Femur (tissue), 1 donor: ENCODE measurements around the gene EIPR1.
A peak's percentile ranks its signal among the peaks of the same experiment; 100 is the strongest.
"Not testable (repeated sequence)": the region's sequence is repeated elsewhere in the genome, so short reads cannot be mapped to it uniquely, and the experiment has no call there.

Experiments used
- DNase-seq: peaks from one replicate; pipeline ENCODE4 v3.0.0-alpha.2; 2017

Gene EIPR1

DNA sequence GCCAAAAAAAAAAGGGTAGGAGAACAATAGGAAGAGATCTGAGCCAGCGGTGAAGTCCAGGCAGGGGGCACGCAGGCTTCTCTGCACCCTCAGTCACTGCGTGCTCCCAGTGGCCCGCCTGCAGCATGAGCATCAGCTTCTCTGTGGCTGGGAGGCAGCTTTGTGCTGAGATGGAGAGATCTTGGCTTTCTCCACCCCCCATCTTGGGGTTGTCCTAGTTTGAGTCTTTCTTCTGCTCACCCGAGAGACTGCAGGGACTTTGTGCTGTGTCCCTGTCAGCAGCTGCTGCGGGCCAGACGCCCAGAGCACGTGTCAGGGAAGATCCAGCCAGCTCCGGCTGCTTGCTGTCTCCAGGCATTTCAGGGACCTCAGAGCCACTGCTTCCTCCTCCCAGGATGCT lies 22.2 kb upstream of the EIPR1 start:
- peak; percentile 70 for DNase-seq

DNA sequence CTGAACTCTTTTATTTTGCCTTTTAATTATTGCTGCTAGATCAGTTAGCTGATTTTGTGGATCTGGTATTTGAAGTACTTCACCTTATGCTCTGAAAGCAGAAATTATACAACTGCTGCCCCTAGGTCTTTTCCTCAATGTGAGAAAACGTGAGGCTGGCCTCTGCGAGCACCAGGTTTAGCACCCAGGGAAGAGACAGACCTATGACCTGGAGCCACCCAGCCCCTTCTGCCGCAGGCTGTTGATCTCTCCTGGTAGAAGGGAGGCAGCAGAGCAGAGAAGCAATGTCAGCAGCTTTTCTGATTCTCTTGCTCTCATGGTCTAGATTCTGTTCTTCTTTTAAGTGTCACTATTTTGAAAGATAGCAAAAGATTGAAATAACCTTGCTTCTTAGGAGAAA lies 21.8 kb upstream of the EIPR1 start:
- no peak for DNase-seq

DNA sequence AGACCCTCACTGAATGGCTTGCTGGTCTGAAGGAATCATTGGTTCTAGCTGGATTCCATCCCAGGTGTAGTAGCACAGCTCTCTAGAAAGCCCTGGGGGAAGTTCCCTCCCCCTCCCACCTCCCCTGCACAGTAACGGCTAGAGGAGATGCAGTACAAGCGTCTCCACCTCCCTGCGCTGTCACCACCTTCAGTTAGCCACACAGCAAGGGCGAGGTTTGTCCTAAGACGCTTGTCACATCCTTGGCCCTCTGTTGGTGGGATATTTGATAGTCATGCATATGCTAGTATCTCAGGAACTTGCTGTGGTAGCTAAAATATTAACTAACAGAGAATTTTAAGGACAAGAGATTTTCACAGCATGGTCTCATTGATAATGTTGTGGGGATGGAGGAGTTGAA lies 21.2 kb upstream of the EIPR1 start:
- DNase-seq, result no peak

DNA sequence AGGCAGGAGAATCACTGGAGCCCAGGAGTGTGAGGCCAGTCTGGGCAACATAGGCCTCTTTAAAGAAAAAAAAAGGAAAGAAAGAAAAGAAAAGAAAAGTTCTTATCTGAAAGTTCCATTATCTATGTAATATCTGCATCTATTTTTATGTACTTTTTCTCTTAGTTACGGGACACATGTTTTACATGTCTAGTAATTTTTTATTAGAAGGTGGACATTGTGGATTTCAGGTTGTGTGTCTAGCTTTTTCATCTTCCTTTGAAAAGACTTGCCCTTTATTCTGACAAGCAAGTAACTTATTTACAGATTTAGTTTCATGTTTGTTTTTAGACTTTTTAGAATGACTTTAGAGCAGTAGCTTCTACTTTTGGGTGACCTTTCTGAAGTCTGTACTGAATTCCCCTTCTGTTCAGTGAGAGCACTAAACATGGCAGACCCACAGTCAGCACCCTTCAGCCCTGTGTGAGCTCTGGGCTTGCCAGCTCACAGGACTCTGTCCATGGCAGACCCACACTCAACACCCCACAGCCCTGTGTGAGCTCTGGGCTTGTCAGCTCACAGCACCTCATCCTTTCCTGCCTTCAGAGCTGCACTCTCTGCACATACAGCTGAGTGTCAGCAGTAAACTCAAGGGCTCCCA lies 19.4 kb upstream of the EIPR1 start:
- DNase-seq, result no peak

DNA sequence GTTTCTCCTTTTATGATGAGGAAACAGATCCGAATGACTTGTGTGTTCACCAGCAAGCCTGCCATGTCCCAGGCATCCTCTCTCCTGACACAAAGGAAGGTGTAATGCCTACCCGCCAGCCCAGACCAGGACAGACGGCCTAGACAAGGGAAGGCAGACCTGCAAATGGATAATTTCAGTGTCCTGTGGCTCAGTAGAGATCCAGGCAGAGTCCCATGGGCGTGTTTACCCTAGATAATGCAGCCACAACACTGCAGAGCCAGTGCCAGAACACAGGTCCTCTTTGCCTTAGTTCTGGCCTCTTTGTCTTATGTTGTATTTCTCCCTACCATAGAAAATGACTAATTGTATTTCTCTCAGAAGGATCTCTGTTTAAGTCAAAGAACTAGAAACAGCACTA lies 14.6 kb upstream of the EIPR1 start:
- no peak for DNase-seq

DNA sequence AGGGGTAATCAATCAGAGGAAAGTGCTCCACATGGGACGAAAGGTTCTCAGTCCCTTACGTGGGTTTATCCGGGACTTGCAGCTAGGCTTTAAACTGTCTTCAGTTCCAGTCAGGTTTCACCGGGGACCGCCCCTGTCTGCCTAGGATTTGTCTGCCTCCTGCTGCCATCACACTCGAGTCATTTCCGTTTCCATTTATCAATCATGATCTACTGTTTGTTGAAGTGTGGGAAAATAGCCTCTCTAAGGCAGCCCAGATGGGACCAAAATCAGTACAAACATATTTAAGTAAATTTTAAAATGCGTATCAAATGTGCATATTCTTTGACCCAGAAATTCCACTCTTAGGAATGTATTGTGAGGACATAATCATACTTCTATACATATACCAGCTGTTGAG lies 12.4 kb upstream of the EIPR1 start:
- no peak for DNase-seq

DNA sequence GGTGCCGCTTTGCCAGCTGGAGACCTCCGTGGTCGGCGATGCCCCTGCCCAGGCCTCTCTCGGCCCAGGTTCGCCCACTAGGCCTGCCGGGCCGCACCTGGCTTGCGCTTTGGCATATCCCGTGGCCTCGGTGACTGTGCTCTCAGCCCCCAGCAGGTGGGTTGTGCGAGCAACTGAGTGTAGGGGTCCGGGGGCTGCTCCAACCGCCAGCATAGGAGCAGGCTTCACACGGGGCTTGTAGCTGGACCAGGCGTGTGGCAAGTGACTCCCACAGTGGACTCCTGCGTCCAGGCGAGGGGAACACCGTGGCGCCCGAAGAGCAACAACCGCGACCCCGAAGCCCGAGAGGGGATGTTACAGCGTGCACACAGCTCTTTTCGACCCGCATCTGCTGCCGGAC lies 11.6 kb upstream of the EIPR1 start:
- DNase-seq, result no peak

DNA sequence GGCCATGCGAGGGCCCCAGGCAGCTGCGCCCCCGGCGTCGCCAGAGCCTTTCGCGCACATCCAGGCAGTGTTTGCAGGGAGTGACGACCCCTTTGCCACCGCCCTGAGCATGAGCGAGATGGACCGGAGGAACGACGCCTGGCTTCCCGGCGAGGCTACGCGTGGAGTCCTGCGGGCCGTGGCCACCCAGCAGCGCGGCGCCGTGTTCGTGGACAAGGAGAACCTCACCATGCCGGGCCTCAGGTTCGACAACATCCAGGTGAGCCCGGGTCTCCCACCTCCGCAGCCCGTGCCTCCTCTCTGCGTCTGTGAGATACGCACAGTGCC lies 10.8 kb upstream of the EIPR1 start:
- DNase-seq, result no peak

DNA sequence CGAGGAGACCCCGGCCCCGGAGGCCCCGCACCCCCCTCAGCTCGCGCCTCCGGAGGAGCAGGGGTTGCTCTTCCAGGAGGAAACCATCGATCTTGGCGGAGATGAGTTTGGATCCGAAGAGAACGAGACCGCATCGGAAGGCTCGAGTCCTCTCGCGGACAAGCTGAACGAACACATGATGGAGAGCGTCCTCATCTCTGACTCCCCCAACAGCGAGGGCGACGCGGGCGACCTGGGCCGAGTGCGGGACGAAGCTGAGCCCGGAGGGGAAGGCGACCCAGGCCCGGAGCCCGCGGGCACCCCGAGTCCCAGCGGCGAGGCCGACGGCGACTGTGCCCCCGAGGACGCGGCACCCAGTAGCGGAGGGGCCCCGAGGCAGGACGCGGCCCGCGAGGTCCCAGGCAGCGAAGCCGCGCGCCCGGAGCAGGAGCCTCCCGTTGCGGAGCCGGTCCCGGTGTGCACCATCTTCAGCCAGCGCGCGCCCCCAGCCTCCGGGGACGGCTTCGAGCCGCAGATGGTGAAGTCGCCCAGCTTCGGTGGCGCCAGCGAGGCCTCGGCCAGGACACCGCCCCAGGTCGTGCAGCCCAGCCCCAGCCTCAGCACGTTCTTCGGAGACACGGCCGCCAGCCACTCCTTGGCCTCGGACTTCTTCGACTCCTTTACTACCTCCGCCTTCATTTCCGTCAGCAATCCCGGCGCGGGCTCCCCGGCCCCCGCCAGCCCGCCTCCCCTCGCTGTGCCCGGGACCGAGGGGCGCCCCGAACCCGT lies 10.2 kb upstream of the EIPR1 start:
- no peak for DNase-seq

DNA sequence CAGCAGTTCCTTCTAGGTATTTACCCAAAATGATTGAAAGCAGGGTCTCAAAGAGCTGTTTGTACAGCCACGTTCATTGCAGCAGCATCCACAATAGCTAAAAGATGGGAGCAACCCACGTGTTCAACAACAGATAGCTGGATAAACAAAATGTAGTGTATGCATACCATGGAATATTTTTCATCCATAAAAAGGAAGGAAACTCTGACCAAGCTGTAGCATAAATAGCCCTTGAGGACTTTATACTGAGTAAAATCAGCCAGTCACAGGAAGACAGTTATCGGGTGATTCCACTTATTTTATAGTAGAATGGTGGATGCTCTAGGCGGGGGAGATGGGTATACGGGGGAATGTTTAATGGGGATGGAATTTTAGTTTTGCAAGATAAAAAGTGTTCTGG lies 9.4 kb upstream of the EIPR1 start:
- DNase-seq, result no peak

DNA sequence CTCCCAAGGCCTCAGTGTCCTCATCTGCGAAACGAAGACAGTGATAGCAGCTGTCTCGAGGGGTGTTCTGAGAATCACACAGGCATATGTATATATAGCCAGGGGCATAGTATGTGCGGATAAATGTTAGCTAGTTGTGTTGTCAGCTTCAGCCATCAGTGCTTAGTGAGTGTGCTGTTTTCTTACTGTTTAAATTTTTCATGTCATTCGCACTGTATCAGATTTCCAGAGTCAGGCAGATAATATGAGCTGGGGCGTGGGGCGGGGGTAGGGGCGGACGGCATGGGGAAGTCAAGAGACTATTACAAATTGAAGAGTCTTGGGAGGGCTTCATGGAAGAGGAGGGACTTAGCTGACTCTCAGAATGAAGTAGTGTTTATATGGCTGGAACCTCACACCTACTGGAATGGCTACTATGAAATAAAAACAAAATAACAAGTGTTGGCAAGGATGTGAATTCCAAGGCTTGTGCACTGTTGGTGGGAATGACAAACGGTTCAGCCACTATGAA lies 8.9 kb upstream of the EIPR1 start:
- DNase-seq, result no peak

DNA sequence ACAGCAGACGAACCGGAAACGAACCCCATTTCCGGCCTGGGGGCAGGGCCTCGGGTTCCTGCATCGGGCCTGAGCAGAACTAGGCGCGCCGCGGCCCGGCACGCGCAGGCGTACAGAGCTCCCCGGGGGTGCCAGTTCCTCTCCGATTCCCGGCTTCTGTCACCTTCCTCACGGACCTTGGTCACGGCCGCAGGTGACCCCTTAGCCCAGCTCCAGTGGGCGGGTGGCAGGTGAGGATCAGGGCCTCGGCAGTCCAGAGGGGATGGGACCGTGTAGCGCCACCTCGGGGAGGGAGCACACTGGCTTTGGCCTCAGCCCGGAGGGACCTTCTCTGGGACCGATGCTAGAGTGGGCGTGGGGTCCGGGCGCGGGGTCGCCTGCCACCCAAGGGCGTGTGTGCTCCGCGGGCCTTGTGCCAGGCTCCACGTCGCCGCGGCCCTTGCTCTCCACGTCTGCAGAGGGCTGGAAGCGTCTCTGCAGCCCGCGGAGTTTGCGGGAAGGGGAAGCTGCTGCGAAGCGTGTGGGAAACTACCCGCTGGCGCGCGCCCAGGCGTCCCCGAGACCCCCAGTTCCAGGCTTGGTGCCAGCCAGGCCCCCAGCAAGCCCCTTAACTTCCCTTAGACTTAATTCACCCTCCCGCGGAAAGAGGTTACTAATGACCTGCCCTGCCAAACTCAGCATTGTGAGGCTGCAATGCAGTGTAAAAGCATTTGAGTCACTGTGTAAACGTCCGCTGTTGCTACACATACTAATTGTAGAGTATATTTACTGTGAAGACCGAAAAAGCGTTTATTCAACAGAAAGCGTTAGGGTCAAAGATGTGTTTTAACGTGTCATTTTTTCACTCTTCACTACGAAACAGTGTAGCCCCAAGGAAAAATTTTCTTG lies 2.3 kb upstream of the EIPR1 start, which contains the start of gene TRAPPC12:
Gene TRAPPC12, plus strand, starts transcription at position 48 of the 888 bp plus-strand sequence. CDS start 7,930 bp downstream, outside the sequence.
- DNase-seq, result peak; percentile 94

DNA sequence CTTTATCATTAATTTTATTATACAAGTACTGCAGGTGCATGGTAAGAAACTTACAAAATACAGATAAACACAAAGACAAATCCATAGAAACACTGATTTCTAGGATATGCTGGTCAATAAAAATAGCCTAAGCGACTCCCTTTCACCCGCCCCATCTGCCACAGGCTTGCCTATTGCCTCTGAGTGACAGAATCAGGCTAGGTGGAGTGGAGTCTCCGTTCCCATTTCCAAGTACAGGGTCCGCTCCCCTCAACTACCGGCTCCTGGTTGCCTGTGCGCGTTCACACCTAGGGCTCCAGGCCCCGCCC lies 1.7 kb upstream of the EIPR1 start:
- DNase-seq, result no peak

DNA sequence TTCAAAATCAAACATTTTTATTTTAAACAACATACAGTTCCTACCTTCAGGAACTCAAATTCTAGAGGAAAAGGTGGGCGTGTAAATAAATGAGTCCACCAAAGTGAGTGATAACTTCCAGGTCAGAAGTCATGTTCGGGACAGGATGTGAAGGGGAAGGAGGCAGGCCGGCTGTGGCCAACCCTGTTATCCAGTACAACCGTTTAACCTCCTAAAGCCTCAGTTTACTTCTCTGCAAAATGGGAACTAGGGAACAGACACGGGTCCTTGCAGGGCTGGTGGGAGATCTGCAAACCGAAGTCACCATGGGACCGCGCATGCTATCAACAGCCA lies 373 bp downstream of the EIPR1 start:
- no peak for DNase-seq

DNA sequence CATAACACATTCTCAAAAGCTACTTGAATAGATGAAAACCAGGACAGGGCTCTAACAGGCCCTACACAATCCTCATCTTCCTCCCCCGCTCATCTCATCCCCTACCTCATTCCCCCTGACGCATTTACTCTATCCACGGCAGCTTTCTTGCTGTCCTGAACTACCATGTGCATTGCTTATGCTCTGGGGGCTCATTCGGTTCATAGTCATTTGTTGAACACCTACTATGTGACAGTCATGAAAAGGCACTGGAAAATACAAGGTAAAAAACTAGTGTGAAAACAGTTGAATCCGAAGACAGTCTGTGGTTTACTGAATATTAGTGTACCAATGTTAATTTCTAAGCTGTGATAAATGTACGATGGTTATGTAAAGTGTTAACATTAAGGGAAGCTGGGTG lies 797 bp downstream of the EIPR1 start:
- DNase-seq, result no peak

DNA sequence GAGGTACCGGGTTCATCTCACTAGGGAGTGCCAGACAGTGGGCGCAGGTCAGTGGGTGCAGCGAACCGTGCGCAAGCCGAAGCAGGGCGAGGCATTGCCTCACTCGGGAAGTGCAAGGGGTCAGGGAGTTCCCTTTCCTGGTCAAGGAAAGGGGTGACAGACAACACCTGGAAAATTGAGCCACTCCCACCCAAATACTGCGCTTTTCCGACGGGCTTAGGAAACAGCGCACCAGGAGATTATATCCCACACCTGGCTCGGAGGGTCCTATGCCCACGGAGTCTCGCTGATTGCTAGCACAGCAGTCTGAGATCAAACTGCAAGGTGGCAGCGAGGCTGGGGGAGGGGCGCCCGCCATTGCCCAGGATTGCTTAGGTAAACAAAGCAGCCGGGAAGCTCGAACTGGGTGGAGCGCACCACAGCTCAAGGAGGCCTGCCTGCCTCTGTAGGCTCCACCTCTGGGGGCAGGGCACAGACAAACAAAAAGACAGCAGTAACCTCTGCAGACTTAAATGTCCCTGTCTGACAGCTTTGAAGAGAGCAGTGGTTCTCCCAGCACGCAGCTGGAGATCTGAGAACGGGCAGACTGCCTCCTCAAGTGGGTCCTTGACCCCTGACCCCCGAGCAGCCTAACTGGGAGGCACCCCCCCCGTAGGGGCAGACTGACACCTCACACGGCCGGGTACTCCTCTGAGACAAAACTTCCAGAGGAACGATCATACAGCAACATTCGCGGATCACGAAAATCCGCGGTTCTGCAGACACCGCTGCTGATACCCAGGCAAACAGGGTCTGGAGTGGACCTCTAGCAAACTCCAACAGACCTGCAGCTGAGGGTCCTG lies 8.1 kb downstream of the EIPR1 start:
- DNase-seq, result not testable (repeated sequence)

DNA sequence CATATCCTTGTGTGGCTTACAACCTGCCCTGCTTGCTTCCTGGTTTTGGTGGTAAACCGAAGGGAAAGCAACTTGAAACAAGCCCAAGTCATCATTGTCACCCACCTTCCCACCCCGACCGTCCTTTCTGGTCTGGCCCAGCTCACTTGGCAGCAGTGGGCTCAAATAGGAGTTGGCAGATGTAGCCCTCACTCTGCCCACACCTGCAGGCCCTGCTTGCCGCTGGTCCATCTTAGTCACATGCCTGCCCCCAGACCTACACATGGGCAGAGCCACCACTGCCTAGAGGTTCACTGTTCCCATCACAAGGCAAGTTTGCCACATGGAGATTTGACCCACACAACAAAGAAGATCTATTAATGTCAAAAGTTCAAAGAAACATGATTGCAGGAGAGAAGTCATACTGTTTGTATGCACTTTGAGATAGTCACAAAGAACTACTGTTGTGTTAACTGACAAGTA lies 9.3 kb downstream of the EIPR1 start:
- DNase-seq, result no peak

DNA sequence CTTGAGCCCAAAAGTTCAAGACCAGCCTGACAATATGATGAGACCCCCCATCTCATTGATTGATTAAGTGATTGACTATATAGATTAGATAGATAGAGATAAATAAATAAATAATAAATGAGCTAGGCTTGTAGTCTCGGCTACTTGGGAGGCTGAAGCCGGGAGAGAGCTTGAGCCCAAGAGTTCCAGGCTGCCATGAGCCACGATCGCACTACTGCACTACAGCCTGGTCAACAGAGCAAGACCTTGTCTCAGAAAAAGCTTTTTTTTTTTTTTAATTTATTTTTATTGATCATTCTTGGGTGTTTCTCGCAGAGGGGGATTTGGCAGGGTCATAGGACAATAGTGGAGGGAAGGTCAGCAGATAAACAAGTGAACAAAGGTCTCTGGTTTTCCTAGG lies 12.4 kb downstream of the EIPR1 start:
- no peak for DNase-seq

DNA sequence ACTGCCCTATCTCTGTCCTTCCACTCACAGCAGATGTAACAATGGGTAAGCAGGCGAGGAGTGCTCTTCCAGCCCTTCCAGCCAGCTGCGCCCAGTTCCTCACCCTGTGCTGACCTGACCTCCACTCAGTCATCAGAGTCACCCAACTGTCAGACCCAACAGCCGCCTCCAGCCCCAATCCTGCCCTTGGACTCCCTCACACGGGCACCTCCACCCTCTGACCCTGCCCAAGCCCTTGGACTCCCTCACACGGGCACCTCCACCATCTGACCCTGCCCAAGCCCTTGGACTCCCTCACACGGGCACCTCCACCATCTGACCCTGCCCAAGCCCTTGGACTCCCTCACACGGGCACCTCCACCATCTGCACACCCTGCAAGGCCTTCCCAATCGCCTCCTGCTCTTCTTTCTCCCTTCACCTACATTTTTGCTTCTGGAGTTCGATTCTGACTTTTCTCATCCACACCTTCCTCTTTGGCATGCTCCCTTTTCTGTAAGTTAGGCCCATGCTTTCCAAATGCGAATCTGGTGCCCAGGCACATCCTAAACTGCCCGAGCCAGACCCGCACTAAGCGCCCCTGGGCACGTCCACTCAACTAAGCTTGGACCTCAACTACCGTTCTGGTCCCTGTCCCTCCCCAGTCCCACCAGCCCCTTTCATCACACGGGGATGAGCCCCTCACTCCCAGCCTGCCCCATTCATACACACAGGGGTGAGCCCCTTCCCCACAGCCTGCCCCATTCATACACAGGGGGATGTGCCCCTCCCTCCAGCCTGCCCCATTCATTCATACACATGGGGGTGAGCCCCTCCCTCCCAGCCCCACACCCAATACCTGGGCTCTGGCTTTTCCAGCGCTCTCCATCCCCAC lies 15.9 kb downstream of the EIPR1 start:
- no peak for DNase-seq

DNA sequence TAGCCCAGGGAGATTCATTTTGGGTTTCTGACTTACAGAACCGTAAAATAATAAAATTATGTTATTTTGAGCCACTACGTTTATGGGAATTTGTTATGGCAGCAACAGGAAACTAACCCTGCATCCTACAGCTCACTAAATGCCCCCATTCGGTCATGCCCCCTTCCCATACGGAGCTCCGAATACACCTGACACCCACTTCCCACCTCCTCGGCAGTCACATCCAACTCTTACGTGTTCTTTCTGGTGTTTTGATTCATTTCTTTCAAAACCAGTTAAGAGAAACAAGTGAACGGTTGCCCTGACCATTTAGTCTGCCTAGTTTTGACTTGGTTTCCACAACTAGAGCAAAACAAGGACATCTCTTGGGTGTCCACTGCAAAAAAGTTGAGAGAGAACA lies 19.7 kb downstream of the EIPR1 start:
- DNase-seq, result no peak

DNA sequence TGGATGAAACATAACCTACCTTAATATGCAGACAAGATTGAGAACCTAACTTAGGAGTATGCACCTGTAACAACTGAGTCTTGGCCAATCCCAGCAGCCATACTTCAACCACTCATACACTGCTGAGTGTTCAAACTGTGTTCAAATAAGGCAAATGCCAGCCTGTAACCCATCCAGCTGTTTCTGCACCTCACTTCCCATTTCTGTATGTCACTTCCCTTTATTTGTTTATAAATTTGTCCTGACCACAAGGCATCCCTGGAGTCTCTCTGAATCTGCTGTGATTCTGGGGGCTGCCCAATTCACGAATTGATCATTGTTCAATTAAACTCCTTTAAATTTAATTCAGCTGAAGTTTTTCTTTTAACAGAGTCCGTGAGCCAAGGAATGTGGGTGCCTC lies 20.2 kb downstream of the EIPR1 start:
- DNase-seq, result not testable (repeated sequence)

DNA sequence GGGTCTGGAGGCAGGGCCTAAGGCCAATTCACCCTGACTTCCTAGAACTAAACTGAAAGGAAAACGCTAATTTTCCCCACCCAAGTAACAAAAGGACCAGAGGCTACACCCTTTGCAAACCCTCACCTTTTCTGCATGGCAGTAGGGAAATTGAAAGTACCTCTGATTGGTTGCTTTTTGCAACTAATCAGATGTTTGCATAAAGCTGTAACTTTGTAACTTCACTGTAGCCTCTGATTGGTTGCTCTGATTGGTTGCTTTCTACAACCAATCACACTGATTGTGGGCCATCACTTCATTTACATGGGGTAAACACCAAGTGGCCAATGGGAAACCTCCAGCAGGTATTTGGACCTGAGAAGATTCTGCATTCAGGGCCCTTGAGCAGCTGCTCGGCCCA lies 20.8 kb downstream of the EIPR1 start:
- DNase-seq, result no peak
